Hematopoietic multipotent progenitor cell treated with erythropoietin and hydrocortisone succinate and interleukin-3 and kit ligand, for 15 days (in vitro differentiated cells): ENCODE measurements around the gene SIRT4.

Experiments
- DNase-seq: peaks from one replicate; pipeline ENCODE4 v3.0.0-alpha.2; 2015; ENCODE audit warnings: low spot score

The SIRT4 gene

DNA sequence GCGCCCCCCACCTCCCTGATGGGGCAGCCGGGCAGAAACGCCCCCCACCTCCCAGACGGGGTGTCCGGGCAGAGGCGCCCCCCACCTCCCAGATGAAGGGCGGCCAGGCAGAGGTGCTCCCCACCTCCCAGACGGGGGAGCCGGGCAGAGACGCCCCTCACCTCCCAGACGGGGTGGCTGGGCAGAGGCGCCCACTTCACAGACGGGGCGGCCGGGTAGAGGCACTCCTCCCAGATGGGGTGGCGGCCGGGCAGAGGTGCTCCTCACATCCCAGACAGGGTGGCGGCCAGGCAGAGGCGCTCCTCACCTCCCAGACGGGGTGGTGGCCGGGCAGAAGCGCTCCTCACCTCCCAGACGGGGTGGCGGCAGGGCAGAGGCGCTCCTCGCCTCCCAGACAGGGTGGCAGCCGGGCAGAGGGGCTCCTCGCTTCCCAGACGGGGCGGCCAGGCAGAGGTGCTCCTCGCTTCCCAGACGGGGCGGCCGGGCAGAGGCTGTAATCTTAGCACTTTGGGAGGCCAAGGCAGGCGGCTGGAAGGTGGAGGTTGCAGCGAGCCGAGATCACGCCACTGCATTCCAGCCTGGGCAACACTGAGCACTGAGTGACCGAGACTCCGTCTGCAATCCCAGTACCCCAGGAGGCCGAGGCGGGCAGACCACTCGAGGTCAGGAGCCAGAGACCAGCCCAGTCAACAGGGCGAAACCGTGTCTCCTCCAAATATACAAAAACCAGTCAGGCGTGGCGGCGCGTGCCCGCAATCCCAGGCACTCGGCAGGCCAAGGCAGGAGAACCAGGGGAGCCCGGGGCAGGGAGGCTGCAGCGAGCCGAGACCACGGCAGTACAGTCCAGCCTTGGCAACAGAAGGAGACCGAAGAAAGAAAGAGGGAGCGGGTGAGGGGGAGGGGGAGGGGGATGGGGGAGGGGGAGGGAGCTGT lies 23.7 kb upstream of the SIRT4 start:
- no peak for DNase-seq

- DNase-seq: no peak
Observed at GRCh38 chr12:120283318-120283717, 18.8 kb upstream of the SIRT4 start.

DNA sequence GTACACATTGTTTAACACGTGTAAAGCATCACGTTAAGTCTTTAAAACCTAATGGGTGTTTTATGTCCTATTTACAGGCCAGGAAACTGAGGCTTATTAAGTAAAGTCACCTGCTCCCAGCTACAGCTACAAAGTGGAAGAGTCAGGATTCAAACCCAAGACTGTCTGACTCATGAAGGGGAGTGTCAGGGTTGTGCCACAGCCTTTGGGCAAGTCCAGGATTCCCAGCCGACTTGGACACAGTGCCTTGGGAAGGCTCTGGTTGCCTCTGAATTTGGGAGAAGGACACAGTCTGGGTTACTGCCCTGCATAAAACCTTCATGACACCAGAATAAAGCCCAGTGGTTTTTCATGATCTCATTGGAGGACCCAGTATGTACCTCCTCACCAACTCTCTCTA lies 17.7 kb upstream of the SIRT4 start:
- no peak for DNase-seq

DNA sequence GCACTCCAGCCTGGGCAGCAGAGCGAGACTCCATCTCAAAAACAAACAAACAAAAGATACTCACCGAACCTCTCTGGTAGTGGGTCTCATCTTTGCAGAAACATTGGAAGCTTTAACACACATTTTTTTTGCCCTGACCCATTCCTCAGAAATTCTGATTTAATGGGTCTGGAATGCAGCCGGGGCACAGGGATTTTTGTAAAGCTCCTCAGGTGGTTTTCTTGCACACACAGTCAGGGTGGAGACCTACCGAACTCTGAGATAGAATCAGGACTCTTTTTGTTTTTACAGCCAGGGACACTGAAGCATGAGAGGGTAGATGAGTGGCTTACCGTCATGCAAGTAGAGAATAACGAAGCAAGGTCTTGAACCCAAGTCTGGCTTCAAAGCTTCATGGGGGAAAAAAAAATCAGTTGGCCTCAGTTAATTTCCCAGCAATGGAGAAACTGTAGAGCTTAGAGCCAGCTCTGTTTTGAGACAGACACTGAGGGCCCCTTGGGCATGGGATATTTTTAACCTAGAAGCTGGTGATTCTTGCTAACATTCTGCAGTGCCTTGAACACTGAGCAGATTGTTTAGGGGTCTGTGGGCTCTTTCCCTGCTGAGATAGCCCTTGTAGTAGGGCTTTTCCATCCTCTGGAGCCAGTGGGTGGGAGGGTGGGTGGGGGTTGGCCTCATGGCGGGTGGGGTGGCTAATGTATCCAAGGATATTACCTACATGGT lies 15.2 kb upstream of the SIRT4 start:
- DNase-seq: no peak

GRCh38 chr12:120287491-120287890 lies 14.6 kb upstream of the SIRT4 start:
- DNase-seq: no peak

DNA sequence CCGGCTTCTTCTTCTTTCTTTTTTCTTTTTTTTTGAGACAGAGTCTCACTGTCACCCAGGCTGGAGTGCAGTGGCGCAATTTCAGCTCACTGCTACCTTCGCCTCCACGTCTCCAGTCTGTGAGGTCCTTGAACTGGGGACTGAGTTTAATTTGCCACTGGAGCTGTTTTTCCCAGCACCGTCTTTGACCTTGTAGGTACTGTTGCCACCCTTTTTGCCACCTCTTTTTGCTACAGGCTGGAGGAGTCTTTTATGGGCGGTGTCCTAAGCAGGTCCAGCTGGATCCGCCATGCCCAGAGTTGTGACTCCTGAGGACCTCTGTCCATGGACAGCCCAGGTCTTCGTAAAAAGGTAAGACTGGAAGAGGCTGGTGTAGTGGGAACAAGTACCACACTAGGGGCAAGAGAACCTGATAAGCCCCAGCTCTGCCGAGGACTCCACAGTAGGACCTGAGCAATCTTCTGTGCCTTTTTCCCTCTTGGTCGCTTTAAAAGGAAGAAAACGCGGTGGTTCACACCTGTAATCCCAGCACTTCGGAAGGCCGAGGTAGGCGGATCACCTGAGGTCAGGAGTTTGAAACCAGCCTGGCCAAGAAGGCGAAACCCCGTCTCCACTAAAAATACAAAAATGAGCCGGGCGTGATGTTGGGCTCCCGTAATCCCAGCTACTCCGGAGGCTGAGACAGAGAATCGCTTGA lies 11.4 kb upstream of the SIRT4 start:
- DNase-seq: no peak

DNA sequence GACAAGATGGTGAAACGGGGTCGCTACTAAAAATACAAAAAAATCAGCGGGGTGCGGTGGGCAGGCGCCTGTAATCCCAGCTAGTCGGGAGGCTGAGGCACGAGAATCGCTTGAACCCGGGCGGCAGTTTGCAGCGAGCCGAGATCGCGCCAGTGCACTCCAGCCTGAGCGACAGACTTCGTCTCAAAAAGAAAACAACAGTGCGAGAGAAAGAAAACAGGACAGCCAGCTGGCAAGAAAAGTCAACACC lies 9.8 kb upstream of the SIRT4 start:
- no peak for DNase-seq

GRCh38 chr12:120292661-120293531 lies 9.2 kb upstream of the SIRT4 start, which contains the start of gene RNU4-1:
TSS of gene RNU4-1 (minus strand) at chr12:120293237.
- peak; percentile 78 for DNase-seq

DNA sequence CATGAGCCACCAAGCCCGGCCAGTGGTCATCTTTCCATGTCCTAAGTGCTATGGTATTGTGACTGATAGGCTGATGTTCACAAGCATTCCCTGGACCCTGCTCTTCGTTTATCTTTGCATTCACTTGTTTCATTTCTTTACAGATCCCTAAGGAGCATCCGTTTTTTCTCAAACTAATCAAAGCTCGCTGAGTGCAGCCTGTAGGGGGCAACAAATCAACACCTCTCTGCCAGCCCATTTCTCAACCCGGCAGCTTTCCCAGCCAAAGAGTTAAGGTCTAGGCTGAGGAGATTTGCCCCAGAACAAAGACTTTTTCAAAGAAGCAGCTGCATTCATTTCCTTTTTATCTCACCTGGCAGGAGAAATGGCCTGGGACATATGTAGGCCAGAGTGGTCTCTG lies 12.1 kb downstream of the SIRT4 start:
- no peak for DNase-seq

DNA sequence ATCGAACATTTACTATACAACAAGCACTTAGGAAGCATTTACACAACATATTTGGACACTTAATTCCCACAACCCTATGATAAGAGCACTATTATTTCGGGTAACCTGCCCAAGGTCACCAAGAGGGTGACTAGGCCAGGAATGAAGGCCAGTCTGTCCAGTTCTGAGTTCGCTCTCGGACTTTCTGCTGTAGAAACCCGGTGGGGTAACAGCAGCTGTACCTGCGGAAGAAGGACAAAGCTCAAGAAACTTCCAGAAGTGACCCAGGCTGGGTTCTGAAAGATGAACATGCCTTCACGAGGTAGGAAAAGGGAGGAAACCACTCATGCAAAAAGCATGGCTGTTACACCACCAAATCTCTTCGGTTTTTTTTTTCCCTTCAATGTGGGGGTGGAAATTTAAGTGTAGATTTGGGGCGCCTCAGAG lies 14.7 kb downstream of the SIRT4 start:
- no peak for DNase-seq

GRCh38 chr12:120317224-120318105 lies 15.3 kb downstream of the SIRT4 start:
- DNase-seq: peak; percentile 98

DNA sequence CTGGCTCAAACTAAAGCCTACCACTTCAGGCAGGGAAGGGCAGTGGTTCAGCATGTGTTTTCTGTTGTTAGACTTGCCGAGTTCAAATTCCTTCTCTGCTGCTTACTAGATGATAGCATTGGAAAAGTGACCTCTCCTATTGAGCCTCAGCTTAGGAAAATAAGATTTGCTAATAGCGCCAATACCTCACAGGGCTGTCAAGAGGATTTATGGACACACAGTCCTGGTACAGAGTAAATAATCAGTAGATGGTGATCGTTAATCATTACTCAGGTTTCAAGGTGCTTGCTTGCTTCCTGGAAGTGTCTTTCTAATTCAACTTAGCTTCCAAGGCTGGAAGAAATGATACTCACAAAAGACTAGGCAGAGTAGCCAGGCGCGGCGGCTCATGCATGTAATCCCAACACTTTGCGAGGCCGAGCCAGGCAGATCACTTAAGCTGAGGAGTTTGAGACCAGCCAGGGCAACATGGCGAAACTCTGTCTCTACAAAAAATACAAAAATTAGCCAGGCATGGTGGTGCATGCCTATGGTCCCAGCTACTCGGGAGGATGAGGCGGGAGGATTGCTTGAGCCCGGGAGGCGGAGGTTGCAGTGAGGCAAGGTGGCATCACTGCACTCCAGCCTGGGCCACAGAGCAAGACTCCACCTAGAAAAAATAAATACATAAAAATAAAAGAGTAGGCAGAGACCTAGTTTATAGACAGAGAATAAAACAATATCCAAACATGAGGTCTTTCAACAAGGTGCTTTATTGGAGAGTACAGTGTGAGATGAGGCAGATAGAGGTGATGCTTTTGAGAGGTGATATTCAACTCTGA lies 19.5 kb downstream of the SIRT4 start:
- no peak for DNase-seq

GRCh38 chr12:120323772-120324171 lies 21.7 kb downstream of the SIRT4 start:
- no peak for DNase-seq

GRCh38 chr12:120324841-120325417 lies 22.8 kb downstream of the SIRT4 start:
- no peak for DNase-seq

DNA sequence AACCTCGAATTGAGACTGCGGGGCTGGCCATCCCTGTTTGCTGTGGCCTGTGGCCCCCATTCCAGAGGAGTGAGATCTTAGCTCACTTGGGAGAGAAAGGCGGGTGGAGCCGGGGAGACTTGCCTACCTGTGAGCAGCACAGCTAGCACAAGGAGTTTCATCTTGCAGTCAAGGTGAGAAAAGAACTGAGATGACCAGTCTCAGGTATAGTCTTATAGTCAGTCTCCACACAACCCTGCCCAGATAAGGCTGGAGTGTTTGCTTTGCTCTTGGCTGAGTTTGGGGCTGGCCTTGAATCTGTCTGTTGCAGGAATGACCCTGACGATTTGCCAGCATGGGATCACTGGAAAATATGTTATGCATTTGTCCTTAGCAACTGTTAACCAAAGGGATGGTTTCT lies 25.5 kb downstream of the SIRT4 start, which contains the start of gene PLA2G1B:
PLA2G1B (minus strand) TSS at position 187 of the 400 bp plus-strand sequence; CDS start at position 161, 26 bp downstream.
- DNase-seq: no peak

GRCh38 chr12:120328228-120328627 lies 26.1 kb downstream of the SIRT4 start:
- DNase-seq: no peak

- no peak for DNase-seq
Observed at GRCh38 chr12:120331390-120331789, 29.3 kb downstream of the SIRT4 start.

GRCh38 chr12:120332041-120332440 lies 29.9 kb downstream of the SIRT4 start:
- no peak for DNase-seq

GRCh38 chr12:120332523-120332922 lies 30.4 kb downstream of the SIRT4 start:
- DNase-seq: no peak
